GM12892 (cell line): Measurements from ENCODE around the gene TCF15.

Experiments used
- DNase-seq: peaks from one replicate; pipeline ENCODE4 v3.0.0; 2011; ENCODE audit not compliant: insufficient read length
- FAIRE-seq: peaks from 2 replicates; lab custom pipeline; 2011; peaks lifted over from hg19 to GRCh38; lab: Jason Lieb, UNC
- POLR2A ChIP-seq: IDR thresholded peaks from 2 replicates; pipeline ENCODE4 v1.6.1; 2011; ENCODE audit warnings: low read depth, low read length, control low read depth
- POLR2AphosphoS5 ChIP-seq: IDR thresholded peaks from 2 replicates; pipeline ENCODE4 v1.6.1; 2011; ENCODE audit warnings: low read depth, low read length, control low read depth
- TAF1 ChIP-seq: IDR thresholded peaks from 2 replicates; pipeline ENCODE4 v1.6.1; 2011; ENCODE audit warnings: low read depth, mild to moderate bottlenecking, control low read depth, low read length, borderline replicate concordance

Gene TCF15

GRCh38 chr20:638579-638978 is 28.5 kb upstream of the TCF15 start:
- TF ChIP-seq TAF1: no peak
- TF ChIP-seq POLR2AphosphoS5: no peak
- no peak for TF ChIP-seq POLR2A
- no peak for DNase-seq
- no peak for FAIRE-seq

- FAIRE-seq: no peak
- TF ChIP-seq TAF1 (no peak), POLR2A (no peak), POLR2AphosphoS5 (no peak)
- no peak for DNase-seq
Observed at GRCh38 chr20:637559-637958, 27.4 kb upstream of the TCF15 start.

GRCh38 chr20:635893-636338 is 25.8 kb upstream of the TCF15 start:
- DNase-seq (no peak), FAIRE-seq (no peak)
- TF ChIP-seq POLR2A (no peak), POLR2AphosphoS5 (no peak), TAF1 (no peak)

- DNase-seq (no peak), FAIRE-seq (no peak)
- no peak for TF ChIP-seq TAF1
- TF ChIP-seq POLR2AphosphoS5: no peak
- no peak for TF ChIP-seq POLR2A
Observed at GRCh38 chr20:635028-635892, 25.2 kb upstream of the TCF15 start.

- FAIRE-seq (no peak), DNase-seq (no peak)
- no peak for TF ChIP-seq POLR2A
- no peak for TF ChIP-seq TAF1
- TF ChIP-seq POLR2AphosphoS5: no peak
Observed at GRCh38 chr20:634148-634925, 24.2 kb upstream of the TCF15 start.

GRCh38 chr20:631101-631500 is 21.0 kb upstream of the TCF15 start:
- FAIRE-seq (no peak), DNase-seq (no peak)
- TF ChIP-seq TAF1 (no peak), POLR2AphosphoS5 (no peak)

GRCh38 chr20:626579-626978 is 16.5 kb upstream of the TCF15 start:
- TF ChIP-seq POLR2AphosphoS5: no peak
- TF ChIP-seq TAF1: no peak
- TF ChIP-seq POLR2A: no peak
- FAIRE-seq (no peak), DNase-seq (no peak)

GRCh38 chr20:625360-625932 is 15.3 kb upstream of the TCF15 start:
- DNase-seq: no peak
- TF ChIP-seq POLR2A (no peak), TAF1 (no peak), POLR2AphosphoS5 (no peak)
- no peak for FAIRE-seq

- TF ChIP-seq POLR2AphosphoS5 (no peak), TAF1 (no peak), POLR2A (no peak)
- no peak for DNase-seq
- FAIRE-seq: no peak
Observed at GRCh38 chr20:623704-624103, 13.6 kb upstream of the TCF15 start.

- no peak for TF ChIP-seq TAF1
- TF ChIP-seq POLR2AphosphoS5: no peak
- no peak for TF ChIP-seq POLR2A
- DNase-seq (no peak), FAIRE-seq (no peak)
Observed at GRCh38 chr20:623021-623420, 12.9 kb upstream of the TCF15 start.

- no peak for TF ChIP-seq TAF1
- no peak for TF ChIP-seq POLR2AphosphoS5
- TF ChIP-seq POLR2A: no peak
- DNase-seq (no peak), FAIRE-seq (no peak)
Observed at GRCh38 chr20:622161-622560, 12.1 kb upstream of the TCF15 start.

- FAIRE-seq: no peak
Observed at GRCh38 chr20:621125-621756, 11.1 kb upstream of the TCF15 start.

More at GRCh38 chr20:621125-621756, 11.1 kb upstream of the TCF15 start:
- no peak for DNase-seq
- TF ChIP-seq POLR2AphosphoS5 (no peak), POLR2A (no peak), TAF1 (no peak)
